T-cell (primary cell): ENCODE data around the gene SFSWAP. TPM values are rescaled to one million over a fixed set of nuclear protein-coding genes. Genes with fewer than 3 reads are reported as not detected.
"Not testable (repeated sequence)": the region's sequence is repeated elsewhere in the genome, so short reads cannot be mapped to it uniquely, and the experiment has no call there.

Experiments used
- ATAC-seq, 4 experiments: fragments of 200-7000 bp in 3 of 4; fragments of 150-1000 bp in 1 of 4; cut with Tn5 transposase; replicated peaks in 1 of 4; 1 replicate in 3 of 4; 2 replicates in 1 of 4; pipeline ENCODE4 v1.10.0; 2021; ENCODE audit warnings: moderate library complexity in 3 of 4, mild to moderate bottlenecking in 2 of 4, moderate number of reproducible peaks in 1 of 4
- CTCF ChIA-PET, 2 donors: fragments of 300-600 bp; sonication (Branson Sonifier 250); formaldehyde crosslinking; loops; one replicate each; lab custom pipeline; 2022; ENCODE audit warnings: antibody characterized with exemption in 2 of 2; lab: Charles Lee
- POLR2A ChIA-PET, 2 donors: fragments of 300-600 bp; sonication (Branson Sonifier 250); formaldehyde crosslinking; loops; one replicate each; lab custom pipeline; 2022; ENCODE audit warnings: antibody characterized with exemption in 2 of 2; lab: Charles Lee
- DNase-seq, 35 experiments: peaks; one replicate each; pipeline versions ENCODE4 v3.0.0 to v3.0.0-alpha.2; 2013 to 2023
- H3K27ac ChIP-seq: one replicate; pipeline ENCODE4 v1.5.1; 2013; ENCODE audit warnings: low read length
- H3K27me3 ChIP-seq, 2 experiments: replicated peaks in 1 of 2; 1 replicate in 1 of 2; 2 replicates in 1 of 2; pipeline versions ENCODE4 v1.6.1 to v1.7.0; 2013; ENCODE audit warnings: low read length in 1 of 2, mixed read lengths in 1 of 2; ENCODE audit not compliant: control insufficient read depth in 2 of 2, insufficient read depth in 2 of 2; ENCODE audit errors: extremely low read depth in 1 of 2
- H3K36me3 ChIP-seq, 2 donors: 1 replicate in 1 of 2; 2 replicates in 1 of 2; pipeline versions ENCODE4 v1.6.1 to v1.7.0; 2013; ENCODE audit warnings: low read length in 1 of 2; ENCODE audit not compliant: control insufficient read depth in 2 of 2, insufficient read depth in 1 of 2; ENCODE audit errors: extremely low read depth in 1 of 2
- H3K4me1 ChIP-seq, 2 experiments: 1 replicate in 1 of 2; 2 replicates in 1 of 2; pipeline versions ENCODE4 v1.6.1 to v1.7.0; 2013; ENCODE audit warnings: low read length in 2 of 2, mixed read lengths in 1 of 2; ENCODE audit not compliant: insufficient read depth in 2 of 2, control insufficient read depth in 1 of 2; ENCODE audit errors: extremely low read depth in 1 of 2
- H3K4me3 ChIP-seq, 2 donors: 1 replicate in 1 of 2; 2 replicates in 1 of 2; pipeline versions ENCODE4 v1.5.1 to v1.7.0; 2013; ENCODE audit warnings: mild to moderate bottlenecking in 2 of 2, low read length in 1 of 2, moderate library complexity in 1 of 2; ENCODE audit not compliant: control insufficient read depth in 1 of 2; ENCODE audit errors: extremely low read depth in 1 of 2
- H3K9me3 ChIP-seq: 2 replicates; pipeline ENCODE4 v1.7.0; 2013
- H3K27ac Mint-ChIP-seq, 2 donors: one replicate each; pipeline ENCODE4 v1.8.0; 2020 to 2021; ENCODE audit warnings: mild to moderate bottlenecking in 2 of 2, mixed read lengths in 2 of 2
- H3K27me3 Mint-ChIP-seq, 2 donors: one replicate each; pipeline ENCODE4 v1.8.0; 2021 to 2022; ENCODE audit warnings: mixed read lengths in 2 of 2
- H3K36me3 Mint-ChIP-seq: one replicate; pipeline ENCODE4 v1.8.0; 2021; ENCODE audit warnings: mixed read lengths
- H3K4me1 Mint-ChIP-seq, 3 donors: one replicate each; pipeline ENCODE4 v1.8.0; 2020 to 2022; ENCODE audit warnings: mixed read lengths in 3 of 3, mild to moderate bottlenecking in 1 of 3
- H3K4me3 Mint-ChIP-seq, 3 donors: one replicate each; pipeline ENCODE4 v1.8.0; 2020 to 2022; ENCODE audit warnings: mild to moderate bottlenecking in 3 of 3, mixed read lengths in 3 of 3, moderate library complexity in 3 of 3
- H3K9me3 Mint-ChIP-seq, 3 donors: one replicate each; pipeline ENCODE4 v1.8.0; 2020 to 2022; ENCODE audit warnings: mixed read lengths in 3 of 3
- WGBS: methylation state at CpG from one replicate; pipeline ENCODE4 v1.1.5; 2013; ENCODE audit warnings: missing lambda C conversion rate; ENCODE audit not compliant: insufficient coverage; 5-methylcytosine and 5-hydroxymethylcytosine counted together
- total RNA-seq, 35 experiments: library from RNA in 6 of 35; stranded (reverse) in 6 of 35; fragments of 120-200 nt in 1 of 35; gene quantifications; one replicate each; pipeline versions ENCODE4 v1.2.1 to v1.2.4 and lab custom pipeline; 2013 to 2026

The SFSWAP gene
- total RNA-seq, 5 donors from 2014 or later (not counting 1 experiment from before 2014, with no cell fraction given), result 95.7 to 110 (median 106) TPM

- Histone ChIP-seq H3K36me3 (no peaks in the 10 kb centered on the region), H3K27ac (no peak overlapping the region), H3K4me1 (no peaks in the 10 kb centered on the region), H3K9me3 (no peaks in the 10 kb centered on the region), H3K4me3 (no peak overlapping the region), H3K27me3 (peaks cover 0 to 17% of the 10 kb centered on the region in 2 experiments)
- Mint-ChIP-seq H3K4me1 (no peaks in the 10 kb centered on the region), H3K36me3 (no peaks in the 10 kb centered on the region), H3K27me3 (peaks cover 4 to 16% of the 10 kb centered on the region in 2 donors), H3K9me3 (peaks cover 3 to 16% (median 7%) of the 10 kb centered on the region in 3 donors), H3K27ac (no peak overlapping the region), H3K4me3 (no peak overlapping the region)
- WGBS, result 88% methylated on average over 6 of the region's 8 CpGs
- DNase-seq, result no peak
- CTCF ChIA-PET, result no interaction called here
- no peak for ATAC-seq
- POLR2A ChIA-PET, result no interaction called here
Measured at GRCh38 chr12:131700271-131700670, 10.6 kb upstream of the SFSWAP start.

- Mint-ChIP-seq H3K27me3 (peaks cover 4 to 10% of the 10 kb centered on the region in 2 donors), H3K36me3 (no peaks in the 10 kb centered on the region), H3K27ac (no peak overlapping the region), H3K9me3 (peaks cover 5 to 18% (median 7%) of the 10 kb centered on the region in 3 donors), H3K4me3 (no peak overlapping the region), H3K4me1 (no peaks in the 10 kb centered on the region)
- WGBS, result 56% methylated on average over 3 of the region's 14 CpGs
- peaks cover 0 to 17% of the 10 kb centered on the region in 2 experiments for H3K27me3 ChIP-seq
- CTCF ChIA-PET, result interaction anchor here in 1 of 2 donors (0.6 kb wide), 1 partner anchor 29 kb away, joined by 3 read pairs; no protein-coding TSS in a partner anchor
- H3K9me3 ChIP-seq, result no peaks in the 10 kb centered on the region
- no peak overlapping the region for H3K27ac ChIP-seq
- POLR2A ChIA-PET, result no interaction called here
- H3K36me3 ChIP-seq, result no peaks in the 10 kb centered on the region
- DNase-seq (no peak), ATAC-seq (no peak)
- no peaks in the 10 kb centered on the region for H3K4me1 ChIP-seq
- no peak overlapping the region for H3K4me3 ChIP-seq
Measured at GRCh38 chr12:131701705-131702572, 9.0 kb upstream of the SFSWAP start.

GRCh38 chr12:131702573-131702877 is 8.4 kb upstream of the SFSWAP start:
- Histone ChIP-seq H3K4me3 (no peak overlapping the region), H3K36me3 (no peaks in the 10 kb centered on the region), H3K27me3 (peaks cover 0 to 17% of the 10 kb centered on the region in 2 experiments), H3K9me3 (no peaks in the 10 kb centered on the region), H3K4me1 (no peaks in the 10 kb centered on the region), H3K27ac (no peak overlapping the region)
- DNase-seq (no peak), ATAC-seq (no peak)
- Mint-ChIP-seq H3K27ac (no peak overlapping the region), H3K9me3 (peaks cover 5 to 18% (median 7%) of the 10 kb centered on the region in 3 donors), H3K4me1 (no peaks in the 10 kb centered on the region), H3K27me3 (peaks cover 4 to 10% of the 10 kb centered on the region in 2 donors), H3K4me3 (no peak overlapping the region), H3K36me3 (no peaks in the 10 kb centered on the region)
- ChIA-PET CTCF (no interaction called here), POLR2A (no interaction called here)
- 92% methylated on average over 3 of the region's 3 CpGs for whole genome bisulfite sequencing

GRCh38 chr12:131703161-131703560 is 7.7 kb upstream of the SFSWAP start:
- ATAC-seq (no peak), DNase-seq (no peak)
- Histone ChIP-seq H3K36me3 (no peaks in the 10 kb centered on the region), H3K9me3 (no peaks in the 10 kb centered on the region), H3K4me3 (no peak overlapping the region), H3K4me1 (no peaks in the 10 kb centered on the region), H3K27ac (no peak overlapping the region), H3K27me3 (peaks cover 0 to 17% of the 10 kb centered on the region in 2 experiments)
- no peaks in the 10 kb centered on the region for H3K36me3 Mint-ChIP-seq
- POLR2A ChIA-PET, result no interaction called here
- no peak overlapping the region for H3K27ac Mint-ChIP-seq
- no peaks in the 10 kb centered on the region for H3K4me1 Mint-ChIP-seq
- no peak overlapping the region for H3K4me3 Mint-ChIP-seq
- H3K9me3 Mint-ChIP-seq, result peaks cover 5 to 18% (median 7%) of the 10 kb centered on the region in 3 donors
- peaks cover 4 to 10% of the 10 kb centered on the region in 2 donors for H3K27me3 Mint-ChIP-seq
- CTCF ChIA-PET, result interaction anchor here in 1 of 2 donors (0.7 kb wide), 1 partner anchor 23 kb away, joined by 3 read pairs; no protein-coding TSS in a partner anchor

GRCh38 chr12:131704509-131704908 is 6.4 kb upstream of the SFSWAP start:
- POLR2A ChIA-PET, result no interaction called here
- WGBS, result no CpG with 5 or more reads among the region's 2 CpGs
- CTCF ChIA-PET, result no interaction called here
- Mint-ChIP-seq H3K36me3 (no peaks in the 10 kb centered on the region), H3K4me1 (peaks cover 2 to 6% (median 2%) of the 10 kb centered on the region in 3 donors), H3K4me3 (no peak overlapping the region), H3K27ac (no peak overlapping the region), H3K27me3 (peaks cover 4 to 5% of the 10 kb centered on the region in 2 donors), H3K9me3 (peaks cover 5 to 18% (median 7%) of the 10 kb centered on the region in 3 donors)
- DNase-seq (no peak), ATAC-seq (no peak)
- H3K27me3 ChIP-seq, result peaks cover 0 to 12% of the 10 kb centered on the region in 2 experiments
- H3K27ac ChIP-seq, result no peak overlapping the region
- H3K4me1 ChIP-seq, result no peaks in the 10 kb centered on the region
- no peaks in the 10 kb centered on the region for H3K9me3 ChIP-seq
- no peaks in the 10 kb centered on the region for H3K36me3 ChIP-seq
- H3K4me3 ChIP-seq, result no peak overlapping the region

- H3K27me3 Mint-ChIP-seq, H3K27ac ChIP-seq, DNase-seq, H3K27ac Mint-ChIP-seq, H3K36me3 Mint-ChIP-seq, ATAC-seq, H3K4me3 ChIP-seq, H3K4me3 Mint-ChIP-seq, CTCF ChIA-PET, H3K9me3 ChIP-seq, H3K36me3 ChIP-seq: not testable (repeated sequence)
- H3K27me3 ChIP-seq, result peaks cover 0 to 12% of the 10 kb centered on the region in 2 experiments
- peaks cover 5 to 18% (median 7%) of the 10 kb centered on the region in 3 donors for H3K9me3 Mint-ChIP-seq
- peaks cover 11 to 16% (median 13%) of the 10 kb centered on the region in 3 donors for H3K4me1 Mint-ChIP-seq
- POLR2A ChIA-PET, result interaction anchor here in 1 of 2 donors (1.6 kb wide), 1 partner anchor 15 kb away, joined by 3 read pairs; no protein-coding TSS in a partner anchor
- no CpG with 5 or more reads among the region's 4 CpGs for WGBS
- H3K4me1 ChIP-seq, result peaks cover under 1 to 14% of the 10 kb centered on the region in 2 experiments
Measured at GRCh38 chr12:131706709-131707108, 4.2 kb upstream of the SFSWAP start.
